Frontal cortex (tissue), 4 donors: ENCODE measurements around the gene DENND1C. TPM values are rescaled to one million over a fixed set of nuclear protein-coding genes. Genes with fewer than 3 reads are reported as not detected.

ENCODE experiments used
- DNase-seq, 2 donors: peaks; one replicate each; pipeline ENCODE4 v3.0.0; 2012; ENCODE audit warnings: low spot score in 2 of 2
- FAIRE-seq: peaks from 2 replicates; lab custom pipeline; 2012; peaks lifted over from hg19 to GRCh38; lab: Jason Lieb, UNC
- total RNA-seq: library from RNA; depleted of rRNA; stranded (reverse); fragments of >200 nt; gene quantifications from one replicate; pipeline ENCODE4 v1.2.3, GENCODE V29; 2014
- donor health status: control.
- donor health status: control.
- donor health status: control.

DENND1C gene
- total RNA-seq, 1 donor from 2014 or later, result not detected

GRCh38 chr19:6459262-6460098 lies 22.1 kb downstream of the DENND1C start, which contains the start of gene SLC25A23:
SLC25A23 (minus strand) TSS chr19:6459792; CDS start chr19:6459628, 164 bp downstream.
- FAIRE-seq, result no peak
- DNase-seq, result peak; percentile 88 to 90

DNA sequence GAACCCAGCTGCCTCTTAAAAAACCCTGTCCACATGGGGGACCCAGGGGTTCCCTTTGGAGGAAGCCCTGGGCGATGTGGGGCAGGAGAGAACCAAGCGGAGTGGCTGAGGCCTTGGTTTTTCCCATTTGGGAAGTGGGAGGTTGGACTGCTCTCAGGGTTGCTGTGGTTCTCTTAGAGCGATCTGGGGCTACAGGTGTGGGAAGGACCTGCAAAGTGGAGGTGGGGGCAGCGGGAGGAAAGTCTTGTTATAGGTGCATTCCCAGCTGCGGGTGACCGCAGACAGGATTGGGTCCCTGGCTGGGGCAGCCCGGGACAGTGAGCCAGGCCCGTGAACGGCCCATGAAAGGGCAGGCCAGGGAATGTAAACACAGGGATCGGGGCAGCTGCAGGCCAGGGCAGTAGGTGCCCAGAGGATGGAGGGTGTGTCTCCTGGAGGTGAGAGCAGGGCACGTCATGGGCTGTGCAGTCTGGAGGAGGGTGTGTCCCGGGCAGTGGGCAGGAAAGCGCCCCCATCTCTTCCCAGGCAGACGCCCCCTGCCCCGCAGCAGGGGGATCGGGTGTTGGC lies 22.8 kb downstream of the DENND1C start:
- DNase-seq (no peak), FAIRE-seq (no peak)

- DNase-seq (peak in 1 of 2 donors; percentile 62), FAIRE-seq (no peak)
These were observed 23.5 kb downstream of the DENND1C start for GRCh38 chr19:6457958-6458694.

- FAIRE-seq, result no peak
- DNase-seq, result no peak
These were observed 25.7 kb downstream of the DENND1C start for GRCh38 chr19:6455924-6456323.

DNA sequence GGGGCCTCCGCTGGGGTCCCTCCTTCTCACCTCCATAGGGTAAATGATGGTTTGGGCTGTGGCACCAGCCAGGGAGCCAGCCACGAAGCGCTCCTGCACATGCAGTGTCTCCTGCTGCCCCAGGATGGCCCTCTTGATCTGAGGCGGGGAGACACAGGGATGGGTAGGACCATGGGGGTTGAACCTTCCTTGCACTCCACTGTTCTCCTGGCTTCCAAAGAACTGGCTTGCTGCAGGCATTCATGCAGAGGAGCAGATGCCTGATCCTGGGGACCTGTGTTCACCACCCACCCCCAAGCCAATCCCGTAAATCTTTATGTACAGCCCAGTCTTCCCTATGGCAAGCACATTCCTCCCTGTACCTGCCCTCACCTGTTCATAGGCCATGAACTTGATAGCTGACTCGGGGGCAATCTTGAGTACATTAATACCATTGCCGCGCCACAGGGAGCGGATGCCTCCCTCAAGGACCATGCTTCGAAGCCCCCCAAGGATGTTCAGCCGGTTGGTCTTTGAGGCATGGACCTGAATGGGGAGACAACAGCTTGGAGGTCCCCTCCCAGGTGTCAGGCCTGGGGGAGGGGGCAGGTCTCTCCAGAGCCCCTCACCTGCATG lies 27.5 kb downstream of the DENND1C start:
- FAIRE-seq (no peak), DNase-seq (no peak)

GRCh38 chr19:6452899-6453298 lies 28.7 kb downstream of the DENND1C start:
- DNase-seq, result no peak
- no peak for FAIRE-seq

GRCh38 chr19:6452223-6452614 lies 29.4 kb downstream of the DENND1C start:
- FAIRE-seq, result no peak
- no peak for DNase-seq

DNA sequence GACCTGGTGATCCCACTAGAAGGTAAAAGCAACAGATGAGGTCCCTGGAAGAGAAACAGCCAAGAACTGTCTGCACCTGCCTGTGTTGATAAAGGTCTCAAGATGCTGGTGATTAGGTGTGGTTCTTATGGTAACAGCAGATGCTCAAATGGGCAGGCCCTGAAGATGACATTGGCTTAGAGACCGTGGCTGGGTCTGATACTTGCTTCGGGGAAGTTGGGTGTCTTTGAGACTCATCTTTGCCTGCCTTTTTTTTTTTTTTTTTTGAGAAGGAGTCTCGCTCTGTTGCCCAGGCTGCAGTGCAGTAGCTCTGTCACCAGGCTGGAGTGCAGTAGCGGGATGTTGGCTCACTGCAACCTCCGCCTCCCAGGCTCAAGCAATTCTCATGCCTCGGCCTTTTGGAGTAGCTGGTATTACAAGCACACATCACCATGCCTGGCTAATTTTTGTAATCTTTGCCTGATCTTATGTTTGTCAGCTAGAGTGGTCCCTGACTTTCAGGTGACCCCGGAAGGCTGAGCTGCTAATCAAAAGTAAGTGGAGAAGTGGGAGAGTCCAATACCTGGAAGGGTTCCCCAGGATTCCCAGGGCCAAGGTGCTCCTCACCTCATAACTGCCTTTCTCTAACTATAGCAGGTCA lies 29.9 kb downstream of the DENND1C start:
- FAIRE-seq (no peak), DNase-seq (no peak)

- DNase-seq, result no peak
- no peak for FAIRE-seq
These were observed 31.4 kb downstream of the DENND1C start for GRCh38 chr19:6450166-6450565.

DNA sequence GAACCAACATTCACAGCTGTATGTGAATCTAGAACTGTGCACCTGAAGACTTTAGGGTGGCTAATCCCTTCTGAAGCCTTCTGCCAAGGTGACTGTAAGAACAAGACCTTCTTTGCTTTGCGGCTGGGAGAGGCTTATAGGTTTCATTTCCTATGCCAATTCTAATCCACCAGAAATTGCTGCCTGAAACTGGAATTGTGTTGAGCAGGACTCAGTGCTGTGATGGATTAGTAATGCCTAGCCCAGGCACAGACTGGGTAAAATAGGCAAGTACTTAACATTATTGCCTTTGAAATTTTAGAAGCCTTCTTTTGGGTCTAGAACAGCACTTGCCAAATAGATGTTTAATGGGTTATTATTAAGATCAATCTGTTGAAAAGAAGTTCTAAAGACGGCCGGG lies 33.5 kb downstream of the DENND1C start:
- DNase-seq, result no peak
- FAIRE-seq, result no peak

- FAIRE-seq (no peak), DNase-seq (no peak)
These were observed 35.1 kb downstream of the DENND1C start for GRCh38 chr19:6446452-6446851.

DNA sequence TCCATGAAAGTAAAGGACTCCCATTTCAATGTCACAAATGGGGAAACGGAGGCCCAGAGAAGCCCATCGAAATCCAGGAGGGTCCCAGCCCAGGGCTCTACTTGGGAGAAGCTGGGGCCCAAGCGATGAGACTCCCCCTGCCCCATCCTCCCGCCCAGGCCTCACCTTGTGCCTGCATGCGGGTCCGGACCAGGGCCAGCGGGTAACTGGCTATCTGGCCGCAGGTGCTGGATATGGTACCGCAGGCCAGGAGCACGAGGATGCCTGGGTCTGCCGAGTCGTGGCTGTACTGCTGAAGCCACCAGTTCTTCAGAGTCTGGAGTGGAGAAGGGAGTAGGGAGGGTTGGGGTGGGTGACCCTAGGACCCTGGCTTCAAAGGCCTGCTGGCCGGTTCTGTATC lies 37.6 kb downstream of the DENND1C start:
- DNase-seq (no peak), FAIRE-seq (no peak)

GRCh38 chr19:6442087-6442688 lies 39.4 kb downstream of the DENND1C start:
- DNase-seq, result no peak

DNA sequence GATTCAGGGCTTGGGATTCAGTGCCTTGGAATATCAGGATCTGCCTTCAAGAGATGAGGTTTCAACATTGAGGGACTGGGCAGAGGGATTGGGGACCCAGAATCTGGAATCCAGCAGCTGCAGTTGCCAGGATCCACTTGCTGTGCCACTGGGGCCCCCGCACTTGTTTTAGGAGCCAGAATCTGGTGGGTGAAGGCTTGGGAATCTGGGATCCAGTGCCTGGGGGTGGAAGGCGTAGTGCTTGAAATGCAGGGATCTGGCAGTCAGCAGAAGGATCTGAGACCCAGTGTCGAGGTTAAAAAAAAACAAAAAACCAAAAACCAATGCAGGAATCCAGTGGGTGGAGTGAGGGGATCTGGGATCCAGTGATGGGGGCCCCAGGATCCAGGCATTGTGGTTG lies 40.7 kb downstream of the DENND1C start:
- no peak for FAIRE-seq

More at GRCh38 chr19:6442087-6442688, 39.4 kb downstream of the DENND1C start:
- no peak for FAIRE-seq

GRCh38 chr19:6439743-6440142 lies 41.8 kb downstream of the DENND1C start:
- no peak for DNase-seq
- no peak for FAIRE-seq

More for the DNA sequence above, 40.7 kb downstream of the DENND1C start:
- DNase-seq, result no peak

DNA sequence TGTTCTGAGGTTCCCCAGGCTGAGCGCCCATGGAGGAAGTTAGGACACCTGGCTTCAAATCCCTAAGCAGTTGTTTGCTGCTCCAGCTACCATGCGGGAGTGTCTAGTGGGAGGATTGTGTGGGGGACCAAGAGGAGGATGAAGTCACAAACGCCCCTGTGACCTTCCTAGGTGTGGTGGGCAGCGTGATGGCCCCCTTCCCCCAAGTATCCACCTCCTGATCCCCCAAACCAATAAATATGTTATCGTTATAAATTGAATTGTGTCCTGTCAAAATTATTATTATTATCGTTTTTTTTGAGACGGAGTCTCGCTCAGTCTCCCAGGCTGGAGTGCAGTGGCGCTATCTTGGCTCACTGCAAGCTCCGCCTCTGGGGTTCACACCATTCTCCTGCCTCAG lies 47.9 kb downstream of the DENND1C start, which contains the start of gene SLC25A41:
TSS of gene SLC25A41 (minus strand) at position 101 of the 400 bp plus-strand sequence. CDS start at position 31, 70 bp downstream.
- FAIRE-seq (no peak), DNase-seq (no peak)

GRCh38 chr19:6433165-6433564 lies 48.4 kb downstream of the DENND1C start:
- FAIRE-seq (no peak), DNase-seq (no peak)

DNA sequence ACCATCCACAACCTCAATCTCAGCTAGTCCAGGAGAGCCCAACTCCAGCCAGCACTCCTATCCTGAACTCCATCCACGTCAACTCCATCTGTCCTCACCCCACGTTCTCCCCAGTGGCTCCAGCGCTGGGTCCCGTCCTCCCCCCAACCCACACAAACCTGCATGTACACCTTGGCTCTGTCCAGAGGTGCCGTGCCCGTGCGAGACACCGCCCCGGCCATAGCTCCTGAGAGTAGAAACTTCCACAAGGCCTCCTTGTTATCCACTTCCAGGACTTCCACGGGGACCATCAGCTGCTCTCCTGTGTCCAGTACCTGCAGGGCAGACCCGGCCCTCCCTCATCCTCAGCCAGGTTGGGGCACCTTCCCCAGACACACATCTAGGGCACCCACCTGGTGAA lies 49.7 kb downstream of the DENND1C start:
- FAIRE-seq (no peak), DNase-seq (no peak)
